NCI-H2227 treated with DMSO at 0.1 percent for 48 hours (cell line): ENCODE data around the gene GAK.

Experiments used
- DNase-seq: peaks from one replicate; lab custom pipeline; 2025; lab: John Stamatoyannopoulos, UW

The GAK gene

GRCh38 chr4:964346-965025 is 32.4 kb upstream of the GAK start:
- DNase-seq: no peak

- DNase-seq: no peak
Observed at GRCh38 chr4:963276-964225, 31.4 kb upstream of the GAK start.

- DNase-seq: no peak
Observed at GRCh38 chr4:962231-963208, 30.4 kb upstream of the GAK start.

- DNase-seq: no peak
Observed at GRCh38 chr4:961351-962230, 29.5 kb upstream of the GAK start.

- DNase-seq: no peak
Observed at GRCh38 chr4:960636-961350, 28.7 kb upstream of the GAK start.

GRCh38 chr4:960140-960635 is 28.1 kb upstream of the GAK start:
- DNase-seq: no peak

- no peak for DNase-seq
Observed at GRCh38 chr4:959338-960139, 27.4 kb upstream of the GAK start.

- DNase-seq: no peak
Observed at GRCh38 chr4:958696-959337, 26.7 kb upstream of the GAK start.

- DNase-seq: no peak
Observed at GRCh38 chr4:958314-958665, 26.2 kb upstream of the GAK start.

GRCh38 chr4:957581-958313 is 25.6 kb upstream of the GAK start:
- no peak for DNase-seq

- DNase-seq: no peak
Observed at GRCh38 chr4:957231-957580, 25.1 kb upstream of the GAK start.

GRCh38 chr4:956531-957230 is 24.6 kb upstream of the GAK start:
- DNase-seq: no peak

- no peak for DNase-seq
Observed at GRCh38 chr4:955931-956381, 23.8 kb upstream of the GAK start.

GRCh38 chr4:955161-955921 is 23.2 kb upstream of the GAK start:
- no peak for DNase-seq

GRCh38 chr4:954211-955020 is 22.3 kb upstream of the GAK start:
- no peak for DNase-seq

- no peak for DNase-seq
Observed at GRCh38 chr4:953574-953915, 21.4 kb upstream of the GAK start.
